ENCODE measurements around the gene RIC8B. TPM values are rescaled to one million over a fixed set of nuclear protein-coding genes. Genes with fewer than 3 reads are reported as not detected.

Gene RIC8B
- total RNA-seq, 4 donors from 2014 or later, result 10.5 to 19.5 (median 16.6) TPM

- intact Hi-C loops (cut with DNase I; ENCODE audit: low total_unique reads), result no loop called here
- TF ChIP-seq CTCF (IDR thresholded peaks at IDR 0.05), result no peak
- TF ChIP-seq EP300 (IDR thresholded peaks at IDR 0.05; ENCODE audit: low read depth), result no peak
- no peak for TF ChIP-seq POLR2AphosphoS5 (IDR thresholded peaks at IDR 0.05)
- TF ChIP-seq POLR2A (IDR thresholded peaks at IDR 0.05), result no peak
- 73 to 79% methylated on average over 4 to 6 of the region's 6 CpGs for WGBS, 2 donors (ENCODE audit: low coverage in 1 of 2)
- DNase-seq, result no peak
- no peak overlapping the region for H3K4me3 ChIP-seq
- no peak overlapping the region for H3K27ac ChIP-seq
- H3K4me1 ChIP-seq, result peaks cover 0 to 15% (median 7%) of the 10 kb centered on the region in 4 donors
- H3K27me3 ChIP-seq, result no peaks in the 10 kb centered on the region
- H3K36me3 ChIP-seq, result no peaks in the 10 kb centered on the region
- in situ Hi-C loops (cut with MboI; ENCODE audit: low pct_ligation_motif_present in 1 of 4, low pct_unique_long_range_greater_than_20kb in 1 of 4, low sequenced_read_pairs in 3 of 4), result no loop called here
- H3K9me3 ChIP-seq, result no peaks in the 10 kb centered on the region
These were observed 29.9 kb upstream of the RIC8B start for GRCh38 chr12:106744600-106744999.

- intact Hi-C loops (cut with DNase I; ENCODE audit: low total_unique reads), result no loop called here
- Histone ChIP-seq H3K27ac (no peak overlapping the region), H3K4me3 (no peak overlapping the region), H3K36me3 (no peaks in the 10 kb centered on the region), H3K27me3 (no peaks in the 10 kb centered on the region), H3K4me1 (peaks cover 0 to 8% (median 4%) of the 10 kb centered on the region in 4 donors), H3K9me3 (no peaks in the 10 kb centered on the region)
- in situ Hi-C loops (cut with MboI; ENCODE audit: low pct_ligation_motif_present in 1 of 4, low pct_unique_long_range_greater_than_20kb in 1 of 4, low sequenced_read_pairs in 3 of 4), result no loop called here
- TF ChIP-seq EP300 (IDR thresholded peaks at IDR 0.05; ENCODE audit: low read depth) (no peak), POLR2A (IDR thresholded peaks at IDR 0.05) (no peak), POLR2AphosphoS5 (IDR thresholded peaks at IDR 0.05) (no peak), CTCF (IDR thresholded peaks at IDR 0.05) (no peak)
- no peak for DNase-seq
- WGBS, 2 donors (ENCODE audit: low coverage in 1 of 2), result 75 to 78% methylated on average over 4 of the region's 4 CpGs
These were observed 29.2 kb upstream of the RIC8B start for GRCh38 chr12:106745181-106745745.

- H3K36me3 ChIP-seq, result no peaks in the 10 kb centered on the region
- no peak overlapping the region for H3K27ac ChIP-seq
- in situ Hi-C loops (cut with MboI; ENCODE audit: low pct_ligation_motif_present in 1 of 4, low pct_unique_long_range_greater_than_20kb in 1 of 4, low sequenced_read_pairs in 3 of 4) (no loop called here), intact Hi-C loops (cut with DNase I; ENCODE audit: low total_unique reads) (no loop called here)
- H3K27me3 ChIP-seq, result no peaks in the 10 kb centered on the region
- 83 to 85% methylated on average over 3 of the region's 3 CpGs for WGBS, 2 donors (ENCODE audit: low coverage in 1 of 2)
- TF ChIP-seq POLR2A (IDR thresholded peaks at IDR 0.05), result no peak
- TF ChIP-seq POLR2AphosphoS5 (IDR thresholded peaks at IDR 0.05), result no peak
- no peak for TF ChIP-seq CTCF (IDR thresholded peaks at IDR 0.05)
- no peak for TF ChIP-seq EP300 (IDR thresholded peaks at IDR 0.05; ENCODE audit: low read depth)
- H3K9me3 ChIP-seq, result no peaks in the 10 kb centered on the region
- H3K4me3 ChIP-seq, result no peak overlapping the region
- H3K4me1 ChIP-seq, result no peaks in the 10 kb centered on the region
- DNase-seq, result no peak
These were observed 26.5 kb upstream of the RIC8B start for GRCh38 chr12:106747973-106748436.

GRCh38 chr12:106750524-106750923 is 24.0 kb upstream of the RIC8B start:
- WGBS, 2 donors (ENCODE audit: low coverage in 1 of 2), result 85 to 88% methylated on average over 2 to 3 of the region's 3 CpGs

More at GRCh38 chr12:106750524-106750923, 24.0 kb upstream of the RIC8B start:
- Histone ChIP-seq H3K9me3 (no peaks in the 10 kb centered on the region), H3K4me3 (no peak overlapping the region), H3K4me1 (no peaks in the 10 kb centered on the region), H3K27me3 (no peaks in the 10 kb centered on the region), H3K36me3 (no peaks in the 10 kb centered on the region), H3K27ac (no peak overlapping the region)
- intact Hi-C loops (cut with DNase I; ENCODE audit: low total_unique reads) (no loop called here), in situ Hi-C loops (cut with MboI; ENCODE audit: low pct_ligation_motif_present in 1 of 4, low pct_unique_long_range_greater_than_20kb in 1 of 4, low sequenced_read_pairs in 3 of 4) (no loop called here)
- no peak for TF ChIP-seq POLR2A (IDR thresholded peaks at IDR 0.05)
- no peak for TF ChIP-seq EP300 (IDR thresholded peaks at IDR 0.05; ENCODE audit: low read depth)
- no peak for TF ChIP-seq CTCF (IDR thresholded peaks at IDR 0.05)
- no peak for TF ChIP-seq POLR2AphosphoS5 (IDR thresholded peaks at IDR 0.05)
- DNase-seq, result no peak

All from transverse colon (tissue), 4 donors.